Epithelial cell of esophagus (primary cell): Measurements from ENCODE around the gene DAZL.

Experiments used
- DNase-seq: peaks from one replicate; pipeline ENCODE4 v3.0.0; 2010; ENCODE audit warnings: low read depth
- H3K4me3 ChIP-seq: 2 replicates; pipeline ENCODE4 v1.5.1; 2011; ENCODE audit warnings: mild to moderate bottlenecking, low read length, control low read depth
- CTCF ChIP-seq: IDR thresholded peaks from 2 replicates; pipeline ENCODE4 v1.5.1; 2011; ENCODE audit warnings: low read depth, mild to moderate bottlenecking, low read length, control low read depth, inconsistent platforms; ENCODE audit not compliant: insufficient read depth; ENCODE audit errors: missing control alignments

DAZL gene

DNA sequence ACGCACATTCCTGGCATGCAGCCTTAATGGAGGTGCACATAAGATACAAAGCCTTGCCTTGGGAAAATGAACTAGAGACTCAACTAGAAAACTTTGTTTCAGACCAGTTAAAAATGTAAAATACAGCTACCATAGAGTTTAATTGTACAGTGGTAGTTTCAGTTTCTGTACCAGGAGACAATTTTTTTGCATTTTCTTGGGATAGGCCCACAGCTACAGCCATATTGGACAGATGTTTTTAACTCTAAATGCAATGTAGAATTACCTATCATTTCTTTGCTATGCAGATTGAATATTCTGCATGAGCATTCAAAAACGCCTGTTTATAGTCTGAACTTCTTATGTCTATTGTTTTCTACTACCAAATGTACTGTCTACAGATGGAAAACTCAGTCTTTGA lies 20.3 kb downstream of the DAZL start:
- no peak overlapping the region for H3K4me3 ChIP-seq
- TF ChIP-seq CTCF = no peak
- no peak for DNase-seq

- TF ChIP-seq CTCF = no peak
- H3K4me3 ChIP-seq = no peak overlapping the region
- no peak for DNase-seq
These were observed 21.7 kb downstream of the DAZL start for GRCh38 chr3:16583551-16583950.

- no peak overlapping the region for H3K4me3 ChIP-seq
- DNase-seq = no peak
- no peak for TF ChIP-seq CTCF
These were observed 35.1 kb downstream of the DAZL start for GRCh38 chr3:16570113-16570512.

DNA sequence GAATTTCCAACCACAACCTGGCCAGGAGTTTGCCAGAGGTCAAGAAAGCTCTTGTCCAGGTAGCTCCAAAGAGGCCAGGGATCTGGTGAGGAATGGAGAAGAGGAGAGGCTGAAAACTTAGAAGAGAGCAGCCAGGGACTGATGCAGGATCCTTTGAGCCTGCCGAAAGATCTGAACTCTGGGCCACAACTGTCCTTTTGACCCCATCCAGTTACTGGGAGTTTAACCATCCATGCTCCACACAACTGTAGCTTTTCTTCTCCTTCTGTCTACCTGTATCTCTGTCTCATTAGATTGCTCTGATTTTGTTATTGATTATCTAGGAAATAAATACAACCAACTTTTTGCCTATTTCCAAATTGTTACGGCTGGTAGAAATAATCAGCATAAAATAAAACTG lies 36.7 kb downstream of the DAZL start:
- no peak for DNase-seq
- TF ChIP-seq CTCF = no peak
- no peak overlapping the region for H3K4me3 ChIP-seq

DNA sequence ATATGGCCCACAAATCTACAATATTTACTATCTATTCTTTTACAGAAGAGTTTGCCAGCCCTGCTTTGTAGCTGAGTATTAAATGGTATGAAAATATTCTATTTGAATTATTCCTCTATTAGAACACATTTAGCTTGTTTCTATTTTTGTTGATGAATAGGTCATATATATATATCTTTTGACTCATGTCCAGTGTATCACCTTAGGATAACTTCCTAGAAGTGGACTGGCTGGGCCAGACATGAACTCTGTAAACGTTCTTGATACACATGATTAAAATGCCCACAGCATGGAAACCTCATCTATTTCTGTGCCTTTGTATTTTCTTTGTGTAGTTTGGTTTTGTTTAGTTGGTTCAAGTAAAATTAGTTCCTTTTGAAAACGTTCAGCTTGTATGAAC lies 37.1 kb downstream of the DAZL start:
- DNase-seq = no peak

DNA sequence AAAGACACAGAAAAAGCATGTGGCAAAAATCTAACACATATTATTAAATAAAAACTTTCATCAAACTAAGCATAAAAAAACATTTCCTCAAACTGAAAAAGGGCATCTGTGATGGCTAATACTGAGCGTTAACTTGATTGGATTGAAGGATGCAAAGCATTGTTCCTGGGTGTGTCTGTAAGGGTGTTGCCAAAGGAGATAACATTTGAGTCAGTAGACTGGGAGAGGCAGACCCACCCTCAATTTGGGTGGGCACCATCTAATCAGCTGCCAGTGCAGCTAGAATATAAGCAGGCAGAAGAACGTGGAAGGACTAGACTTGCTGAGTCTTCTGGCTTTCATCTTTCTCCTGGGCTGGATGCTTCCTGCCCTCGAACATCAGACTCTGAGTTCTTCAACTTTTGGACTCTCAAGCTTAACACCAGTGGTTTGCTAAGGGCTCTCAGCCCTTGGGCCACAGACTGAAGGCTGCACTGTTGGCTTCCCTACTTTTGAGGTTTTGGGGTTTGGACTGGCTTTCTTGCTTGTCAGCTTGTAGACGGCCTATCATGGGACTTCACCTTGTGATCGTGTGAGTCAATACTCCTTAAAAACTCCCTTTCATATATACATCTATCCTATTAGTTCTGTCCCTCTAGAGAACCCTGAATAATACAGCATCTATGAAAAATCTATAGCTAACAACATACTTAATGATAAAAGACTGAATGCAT lies 45.4 kb downstream of the DAZL start:
- no peak for TF ChIP-seq CTCF
- no peak overlapping the region for H3K4me3 ChIP-seq
- no peak for DNase-seq

More for the DNA sequence above, 37.1 kb downstream of the DAZL start:
- H3K4me3 ChIP-seq = no peak overlapping the region
- TF ChIP-seq CTCF = no peak

DNA sequence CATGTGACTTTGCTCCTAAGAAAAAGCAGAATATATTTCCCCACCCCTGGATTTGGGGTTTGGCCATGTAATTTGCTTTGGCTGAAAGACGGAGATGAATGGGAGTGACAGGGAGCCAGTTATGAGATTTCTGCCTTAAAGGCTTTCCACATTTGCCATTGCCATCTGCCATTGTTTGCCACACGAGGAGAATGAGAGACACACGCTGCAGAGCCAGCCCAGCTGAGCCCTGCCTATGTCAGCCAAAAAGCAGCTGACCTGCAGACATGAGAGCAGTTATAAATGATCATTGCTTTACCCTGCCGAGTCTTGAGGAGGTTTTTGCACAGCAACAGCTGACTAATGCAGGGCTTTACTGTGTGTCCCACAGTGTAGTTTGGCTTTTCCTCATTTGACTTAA lies 51.1 kb downstream of the DAZL start:
- no peak for DNase-seq
- no peak overlapping the region for H3K4me3 ChIP-seq
- TF ChIP-seq CTCF = no peak
